ENCODE measurements around the gene GPR150. TPM values are rescaled to one million over a fixed set of nuclear protein-coding genes. Genes with fewer than 3 reads are reported as not detected.

Gene GPR150
- total RNA-seq, 1 donor from 2014 or later = 0.26 TPM

GRCh38 chr5:95667678-95668077 lies 47.8 kb downstream of the GPR150 start:
- no peak overlapping the region for H3K27ac Mint-ChIP-seq
- intact Hi-C loops (cut with micrococcal nuclease) = no loop called here
- no peak overlapping the region for H3K4me3 Mint-ChIP-seq
- no peaks in the 10 kb centered on the region for H3K9me3 Mint-ChIP-seq
- peaks cover 17% of the 10 kb centered on the region for H3K27me3 Mint-ChIP-seq (ENCODE audit: insufficient read depth)
- H3K36me3 Mint-ChIP-seq (ENCODE audit: low read depth) = no peaks in the 10 kb centered on the region
- no peak for DNase-seq (ENCODE audit: low spot score)
- no peaks in the 10 kb centered on the region for H3K4me1 Mint-ChIP-seq (ENCODE audit: low read depth)

GRCh38 chr5:95668216-95668615 lies 48.3 kb downstream of the GPR150 start:
- H3K36me3 Mint-ChIP-seq (ENCODE audit: low read depth) = no peaks in the 10 kb centered on the region
- intact Hi-C loops (cut with micrococcal nuclease) = no loop called here
- H3K27me3 Mint-ChIP-seq (ENCODE audit: insufficient read depth) = peaks cover 12% of the 10 kb centered on the region
- no peak overlapping the region for H3K27ac Mint-ChIP-seq
- no peaks in the 10 kb centered on the region for H3K9me3 Mint-ChIP-seq
- no peak overlapping the region for H3K4me3 Mint-ChIP-seq
- no peak for DNase-seq (ENCODE audit: low spot score)
- no peaks in the 10 kb centered on the region for H3K4me1 Mint-ChIP-seq (ENCODE audit: low read depth)

DNA sequence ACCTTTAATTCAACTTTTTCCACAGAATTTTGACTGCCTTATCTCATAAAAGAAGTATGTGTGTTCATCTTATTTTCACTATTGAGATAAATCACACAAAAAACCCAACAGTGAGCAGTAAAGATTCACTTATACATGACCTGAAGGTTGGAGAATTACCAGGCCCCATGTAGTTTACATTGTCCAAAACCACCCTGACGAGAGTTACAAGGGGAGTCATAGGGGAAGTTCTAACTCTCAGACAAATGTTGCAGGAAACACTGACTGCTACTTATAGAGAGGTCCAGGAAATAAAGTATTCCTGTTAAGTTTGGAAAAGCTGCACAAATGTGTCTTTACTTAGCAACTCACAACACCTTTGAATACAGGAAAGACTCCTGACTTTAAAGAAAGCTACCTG lies 48.8 kb downstream of the GPR150 start:
- H3K27me3 Mint-ChIP-seq (ENCODE audit: insufficient read depth) = peaks cover 12% of the 10 kb centered on the region
- H3K36me3 Mint-ChIP-seq (ENCODE audit: low read depth) = no peaks in the 10 kb centered on the region
- intact Hi-C loops (cut with micrococcal nuclease) = no loop called here
- H3K4me1 Mint-ChIP-seq (ENCODE audit: low read depth) = no peaks in the 10 kb centered on the region
- H3K9me3 Mint-ChIP-seq = no peaks in the 10 kb centered on the region
- no peak overlapping the region for H3K4me3 Mint-ChIP-seq
- DNase-seq (ENCODE audit: low spot score) = no peak
- no peak overlapping the region for H3K27ac Mint-ChIP-seq

GRCh38 chr5:95669540-95669939 lies 49.7 kb downstream of the GPR150 start:
- intact Hi-C loops (cut with micrococcal nuclease) = no loop called here
- H3K27me3 Mint-ChIP-seq (ENCODE audit: insufficient read depth) = peaks cover 12% of the 10 kb centered on the region
- DNase-seq (ENCODE audit: low spot score) = no peak
- no peak overlapping the region for H3K27ac Mint-ChIP-seq
- no peaks in the 10 kb centered on the region for H3K9me3 Mint-ChIP-seq
- H3K4me3 Mint-ChIP-seq = no peak overlapping the region
- H3K36me3 Mint-ChIP-seq (ENCODE audit: low read depth) = no peaks in the 10 kb centered on the region
- no peaks in the 10 kb centered on the region for H3K4me1 Mint-ChIP-seq (ENCODE audit: low read depth)

DNA sequence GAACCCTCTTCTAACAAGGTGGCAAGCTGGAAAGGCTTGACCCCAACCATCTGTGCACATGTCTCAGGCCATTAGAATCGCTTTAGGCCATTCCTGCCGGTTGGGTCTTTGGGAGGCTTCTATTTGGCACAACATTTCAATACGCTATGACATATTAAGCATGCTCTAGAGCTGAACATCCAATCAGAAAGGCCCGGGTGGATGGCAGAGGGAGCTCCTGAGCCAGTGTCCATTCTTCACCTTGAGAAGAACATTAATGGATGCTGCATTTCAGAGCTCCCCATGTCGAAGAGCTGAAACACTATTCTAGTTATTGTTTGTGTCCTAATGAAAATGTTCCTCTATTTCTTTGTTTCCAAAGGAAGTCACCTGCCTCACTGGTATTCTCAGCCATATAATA lies 50.1 kb downstream of the GPR150 start:
- DNase-seq (ENCODE audit: low spot score) = no peak
- Mint-ChIP-seq H3K4me3 (no peak overlapping the region), H3K9me3 (no peaks in the 10 kb centered on the region), H3K27ac (no peak overlapping the region), H3K36me3 (ENCODE audit: low read depth) (no peaks in the 10 kb centered on the region), H3K27me3 (ENCODE audit: insufficient read depth) (peaks cover 12% of the 10 kb centered on the region), H3K4me1 (ENCODE audit: low read depth) (no peaks in the 10 kb centered on the region)
- intact Hi-C loops (cut with micrococcal nuclease) = no loop called here

GRCh38 chr5:95670568-95670967 lies 50.7 kb downstream of the GPR150 start:
- intact Hi-C loops (cut with micrococcal nuclease) = no loop called here
- Mint-ChIP-seq H3K27me3 (ENCODE audit: insufficient read depth) (peaks cover 9% of the 10 kb centered on the region), H3K27ac (no peak overlapping the region), H3K4me3 (no peak overlapping the region), H3K4me1 (ENCODE audit: low read depth) (no peaks in the 10 kb centered on the region), H3K9me3 (no peaks in the 10 kb centered on the region), H3K36me3 (ENCODE audit: low read depth) (no peaks in the 10 kb centered on the region)
- no peak for DNase-seq (ENCODE audit: low spot score)

Other genes starting within 250 kb of the GPR150 start
- not detected in 2 replicates for gene FAM81B, start 228.7 kb upstream of the GPR150 start, total RNA-seq
- gene SKIC3, start 65.1 kb upstream of the GPR150 start, total RNA-seq = 60.2 and 63.8 TPM in 2 replicates
- gene ARSK, start 65.0 kb upstream of the GPR150 start, total RNA-seq = 3.9 and 4.2 TPM in 2 replicates
- gene RFESD, start 26.7 kb downstream of the GPR150 start, total RNA-seq = 3.0 and 6.0 TPM in 2 replicates
- not detected in 2 replicates for gene SPATA9, start 62.9 kb downstream of the GPR150 start, total RNA-seq
- 0.36 and 0.71 TPM in 2 replicates for gene RHOBTB3, start 111.2 kb downstream of the GPR150 start, total RNA-seq
- 17.2 and 18.3 TPM in 2 replicates for gene GLRX, start 202.6 kb downstream of the GPR150 start, total RNA-seq